H1 (cell line): ENCODE measurements around the gene TTC6. TPM values are rescaled to one million over a fixed set of nuclear protein-coding genes. Genes with fewer than 3 reads are reported as not detected.

ENCODE experiments used
- CBX5 ChIP-seq: fragments of 300-800, 300-1000 bp; sonication (generic); IDR thresholded peaks from 2 replicates; pipeline ENCODE4 v1.7.1; 2016; ENCODE audit warnings: antibody characterized with exemption, low read length, low read depth
- CHD7 ChIP-seq: fragments of 300-600 bp; sonication (generic); IDR thresholded peaks from 2 replicates; pipeline ENCODE4 v1.7.1; 2012; ENCODE audit warnings: low read length, moderate library complexity, mild to moderate bottlenecking, inconsistent platforms; ENCODE audit not compliant: insufficient replicate concordance
- CREB1 ChIP-seq: IDR thresholded peaks from 2 replicates; pipeline ENCODE4 v1.6.1; 2012; ENCODE audit warnings: inconsistent platforms
- FOSL1 ChIP-seq: IDR thresholded peaks from 2 replicates; pipeline ENCODE4 v1.6.1; 2011; ENCODE audit warnings: mild to moderate bottlenecking, low read depth, low read length, moderate library complexity; ENCODE audit not compliant: insufficient read depth
- JUND ChIP-seq: IDR thresholded peaks from 2 replicates; pipeline ENCODE4 v1.6.1; 2011; ENCODE audit warnings: mild to moderate bottlenecking, improper control_type of control experiment, low read length
- NANOG ChIP-seq: IDR thresholded peaks from 2 replicates; pipeline ENCODE4 v1.6.1; 2011; ENCODE audit warnings: low read length, low read depth, mild to moderate bottlenecking, inconsistent platforms; ENCODE audit not compliant: insufficient read depth, poor library complexity, severe bottlenecking
- PHF8 ChIP-seq: fragments of 200-600 bp; sonication (generic); conservative IDR thresholded peaks from 2 replicates; pipeline ENCODE4 v1.7.1; 2012; ENCODE audit warnings: low read depth, mild to moderate bottlenecking, inconsistent platforms, low read length, moderate library complexity
- SUZ12 ChIP-seq: fragments of 200-600 bp; sonication (generic); IDR thresholded peaks from 2 replicates; pipeline ENCODE4 v1.6.1; 2012; ENCODE audit warnings: mild to moderate bottlenecking, inconsistent platforms, low read length, moderate library complexity, mixed read lengths
- USF2 ChIP-seq: IDR thresholded peaks from 2 replicates; pipeline ENCODE4 v1.6.1; 2011; ENCODE audit warnings: low read length, improper control_type of control experiment
- ZNF274 ChIP-seq: IDR thresholded peaks from 2 replicates; pipeline ENCODE4 v1.7.0; 2012; ENCODE audit warnings: low read length, borderline replicate concordance; ENCODE audit errors: extremely low read depth
- polyA plus RNA-seq, 7 experiments: library from polyadenylated mRNA; depleted of rRNA in 3 of 7; stranded (reverse) in 5 of 7; unstranded in 2 of 7; fragments of >200 nt in 5 of 7; fragments of 200-250 nt in 2 of 7; gene quantifications; 1 replicate in 5 of 7; 2 replicates in 1 of 7; 4 replicates in 1 of 7; pipeline versions ENCODE4 v1.2.1 to v1.2.3, GENCODE V29; 2011 to 2013; ENCODE audit warnings: missing spikeins in 2 of 7, mixed read lengths in 2 of 7
- total RNA-seq: library from RNA; stranded (reverse); fragmentation: NEBNext Ultra II Directional; extraction: Animal tissue kit (Norgen Biotek cat#: 25700); gene quantifications from 2 replicates; pipeline ENCODE4 v1.2.1, GENCODE V29; 2021

TTC6 gene
- total and polyA plus RNA-seq, 2 of the 8 experiments (the other 6 are each of a cell fraction or from before 2014, with no cell fraction given), result 0.02 TPM; not detected in 1

- TF ChIP-seq CHD7, result no peak
- TF ChIP-seq CBX5, result no peak
- TF ChIP-seq PHF8, result no peak
- TF ChIP-seq SUZ12, result no peak
- TF ChIP-seq NANOG, result no peak
- TF ChIP-seq USF2, result no peak
- TF ChIP-seq JUND, result no peak
- no peak for TF ChIP-seq ZNF274
- TF ChIP-seq FOSL1, result no peak
- TF ChIP-seq CREB1, result no peak
Observed at GRCh38 chr14:37618498-37619028, 23.1 kb downstream of the TTC6 start (continued).
